Measurements from ENCODE around the gene CAMTA1.

- TF ChIP-seq CTCF (IDR thresholded peaks at IDR 0.05): no peak
- no peak for TF ChIP-seq ZBTB33 (IDR thresholded peaks at IDR 0.05; ENCODE audit: borderline replicate concordance, low read depth)
Measured at GRCh38 chr1:6998267-6998666, 213.0 kb downstream of the CAMTA1 start.
